Muscle layer of colon (tissue), 2 donors: Measurements from ENCODE around the gene TUBA4B.
A peak's percentile ranks its signal among the peaks of the same experiment; 100 is the strongest.

Experiments used
- H3K27ac ChIP-seq: one replicate; pipeline ENCODE4 v1.7.0; 2013; ENCODE audit warnings: low read depth, mild to moderate bottlenecking, low read length, moderate library complexity
- H3K27me3 ChIP-seq, 2 donors: one replicate each; pipeline ENCODE4 v1.7.0; 2013; ENCODE audit warnings: low read length in 2 of 2, mild to moderate bottlenecking in 2 of 2; ENCODE audit not compliant: insufficient read depth in 2 of 2, control insufficient read depth in 1 of 2
- H3K36me3 ChIP-seq: one replicate; pipeline ENCODE4 v1.7.0; 2013; ENCODE audit warnings: mild to moderate bottlenecking, low read length; ENCODE audit not compliant: insufficient read depth
- H3K4me1 ChIP-seq: one replicate; pipeline ENCODE4 v1.7.0; 2013; ENCODE audit warnings: mild to moderate bottlenecking, low read length; ENCODE audit not compliant: insufficient read depth
- H3K4me3 ChIP-seq, 2 donors: one replicate each; pipeline ENCODE4 v1.7.0; 2013; ENCODE audit warnings: low read length in 2 of 2, low read depth in 1 of 2, mild to moderate bottlenecking in 1 of 2, moderate library complexity in 1 of 2
- H3K9ac ChIP-seq: one replicate; pipeline ENCODE4 v1.7.0; 2013; ENCODE audit warnings: low read length
- H3K9me3 ChIP-seq: one replicate; pipeline ENCODE4 v1.7.0; 2013; ENCODE audit warnings: mild to moderate bottlenecking, low read length
- donor health status: abdominal sarcoma.
- donor health status: Adenocarcinoma of cecum.

TUBA4B gene

DNA sequence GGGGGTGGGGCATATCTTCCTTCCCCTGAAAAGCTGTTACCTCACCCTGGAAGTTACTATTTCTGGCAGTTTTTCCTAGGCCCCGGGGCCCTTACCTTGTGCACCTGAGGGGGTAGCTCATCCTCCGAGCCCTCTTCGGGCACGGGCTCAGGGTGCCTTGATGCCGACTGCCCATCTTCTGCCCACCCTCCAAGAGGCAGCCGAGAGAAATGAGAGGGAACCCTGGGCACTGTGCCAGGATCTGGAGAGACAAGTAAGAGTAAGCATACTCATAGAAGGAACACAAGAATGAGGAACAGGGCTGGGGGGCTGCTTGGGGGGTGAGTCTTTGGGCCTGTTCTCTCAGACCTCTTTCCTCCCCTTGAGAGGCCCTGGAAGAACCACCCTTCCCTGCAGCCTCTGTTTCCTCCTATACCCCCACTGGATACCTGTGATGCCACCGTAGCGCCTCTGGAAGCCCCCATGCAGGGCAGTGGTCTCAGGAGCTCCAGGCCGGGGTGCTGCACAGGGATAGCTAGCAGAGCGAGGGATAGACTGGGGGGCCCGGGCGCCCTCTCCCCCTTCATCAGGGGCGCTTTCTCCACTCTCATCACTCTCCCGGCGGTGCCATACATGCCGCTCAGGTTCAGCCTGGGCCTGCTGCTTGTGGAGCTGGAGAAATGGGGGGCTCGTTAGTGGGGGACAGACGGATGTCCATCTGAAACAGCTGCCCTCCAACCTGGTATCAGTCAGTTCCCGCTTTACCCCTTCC is 32.2 kb upstream of the TUBA4B start:
- Histone ChIP-seq H3K4me1 (peaks cover 26% of the 10 kb centered on the region), H3K36me3 (peaks cover 66% of the 10 kb centered on the region)

DNA sequence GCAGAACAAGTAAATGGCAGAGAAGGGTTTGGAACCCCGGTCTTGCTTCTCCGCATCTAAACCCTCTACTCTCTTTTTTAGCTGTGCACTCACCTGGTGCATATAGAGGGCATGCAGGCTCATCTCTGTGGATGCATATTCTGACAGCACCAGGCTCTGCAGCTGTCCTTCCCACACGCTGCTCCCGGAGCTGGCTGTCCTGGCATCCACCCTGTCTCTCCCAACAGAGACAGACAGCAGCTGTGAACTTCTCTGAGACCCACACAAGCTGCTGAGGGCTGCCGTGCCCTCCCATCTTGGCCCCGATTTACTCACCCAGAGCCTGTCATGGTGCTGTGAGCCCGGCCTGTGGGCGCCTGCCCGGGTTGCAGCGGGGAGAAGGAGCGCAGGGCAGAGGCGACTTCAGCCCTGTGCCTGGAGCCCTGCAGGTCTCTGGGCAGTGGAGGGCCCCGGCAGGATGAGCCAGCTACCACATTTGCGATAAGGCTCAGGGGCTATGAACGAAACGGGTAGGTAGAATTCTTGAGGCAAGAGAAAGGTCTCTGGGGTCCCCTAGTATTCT is 31.0 kb upstream of the TUBA4B start:
- Histone ChIP-seq H3K4me3 (no peak overlapping the region), H3K9me3 (no peaks in the 10 kb centered on the region), H3K36me3 (peaks cover 65% of the 10 kb centered on the region), H3K27me3 (no peaks in the 10 kb centered on the region), H3K9ac (no peak overlapping the region), H3K27ac (no peak overlapping the region), H3K4me1 (peaks cover 18% of the 10 kb centered on the region)

More for the DNA sequence above, 32.2 kb upstream of the TUBA4B start:
- Histone ChIP-seq H3K4me3 (no peak overlapping the region), H3K9me3 (no peaks in the 10 kb centered on the region), H3K27ac (no peak overlapping the region), H3K9ac (no peak overlapping the region), H3K27me3 (no peaks in the 10 kb centered on the region)

DNA sequence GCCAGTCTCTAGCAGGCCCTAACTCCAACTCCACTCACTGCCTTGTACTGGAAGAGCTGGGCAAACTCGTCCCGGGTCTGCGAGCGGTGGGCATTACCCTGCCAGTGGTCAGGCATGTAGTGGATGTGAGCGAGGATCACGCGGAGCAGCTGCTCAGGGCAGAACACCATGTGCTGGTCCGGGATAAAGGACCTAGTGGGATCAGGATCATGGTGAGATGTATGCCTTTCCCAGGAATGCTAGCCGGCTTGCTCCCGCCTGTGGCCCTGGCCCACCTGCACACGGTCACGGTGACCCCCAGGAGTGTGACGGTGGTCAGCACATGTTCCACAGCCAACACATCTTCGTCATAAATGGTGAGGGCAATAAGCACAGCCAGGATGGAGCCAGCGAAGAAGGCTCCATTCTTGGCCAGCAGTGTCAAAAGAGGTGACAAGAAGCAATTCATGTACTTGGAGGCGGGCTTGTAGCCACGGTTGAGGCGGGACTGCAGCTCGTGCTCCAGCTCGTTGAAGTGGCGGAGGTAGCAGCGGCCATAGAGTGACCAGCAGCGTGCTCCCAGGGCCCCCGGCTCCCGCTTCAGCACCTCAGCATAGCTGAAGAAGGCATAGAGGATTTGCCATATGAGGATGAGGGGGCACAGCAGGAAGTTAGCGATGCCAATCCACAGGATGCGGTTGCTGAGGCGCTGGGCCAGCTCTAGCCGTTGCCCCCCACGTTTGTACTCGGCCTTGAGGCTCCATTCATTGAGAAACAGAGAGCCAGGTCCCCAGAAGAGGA is 29.0 kb upstream of the TUBA4B start:
- Histone ChIP-seq H3K4me1 (peaks cover 24% of the 10 kb centered on the region), H3K9ac (no peak overlapping the region)

DNA sequence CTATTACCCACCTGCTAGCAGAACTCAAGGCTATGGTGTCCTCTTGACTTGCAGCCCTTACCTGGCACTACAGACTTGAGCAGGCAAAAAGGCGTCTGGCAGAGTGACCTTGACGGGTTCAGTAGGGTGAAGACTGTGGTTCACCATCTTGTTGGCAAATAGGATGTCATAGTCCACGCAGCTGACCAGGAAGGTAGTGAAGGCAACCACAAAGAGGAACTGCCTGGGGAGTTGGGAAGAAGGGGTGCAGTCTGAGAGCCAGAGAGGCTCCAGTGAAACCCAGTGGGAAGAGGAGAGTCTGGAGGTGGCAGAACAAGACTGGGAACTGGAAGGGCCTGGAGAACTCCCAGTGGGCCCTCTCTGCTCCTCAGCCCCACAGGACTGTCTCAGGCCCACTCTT is 27.7 kb upstream of the TUBA4B start:
- no peak overlapping the region for H3K27ac ChIP-seq
- peaks cover 16% of the 10 kb centered on the region for H3K4me1 ChIP-seq
- no peaks in the 10 kb centered on the region for H3K27me3 ChIP-seq
- no peak overlapping the region for H3K9ac ChIP-seq
- no peak overlapping the region for H3K4me3 ChIP-seq
- H3K36me3 ChIP-seq, result peaks cover 61% of the 10 kb centered on the region
- H3K9me3 ChIP-seq, result no peaks in the 10 kb centered on the region

More for the DNA sequence above, 29.0 kb upstream of the TUBA4B start:
- Histone ChIP-seq H3K27me3 (no peaks in the 10 kb centered on the region), H3K4me3 (no peak overlapping the region), H3K27ac (no peak overlapping the region), H3K9me3 (no peaks in the 10 kb centered on the region), H3K36me3 (peaks cover 67% of the 10 kb centered on the region)

DNA sequence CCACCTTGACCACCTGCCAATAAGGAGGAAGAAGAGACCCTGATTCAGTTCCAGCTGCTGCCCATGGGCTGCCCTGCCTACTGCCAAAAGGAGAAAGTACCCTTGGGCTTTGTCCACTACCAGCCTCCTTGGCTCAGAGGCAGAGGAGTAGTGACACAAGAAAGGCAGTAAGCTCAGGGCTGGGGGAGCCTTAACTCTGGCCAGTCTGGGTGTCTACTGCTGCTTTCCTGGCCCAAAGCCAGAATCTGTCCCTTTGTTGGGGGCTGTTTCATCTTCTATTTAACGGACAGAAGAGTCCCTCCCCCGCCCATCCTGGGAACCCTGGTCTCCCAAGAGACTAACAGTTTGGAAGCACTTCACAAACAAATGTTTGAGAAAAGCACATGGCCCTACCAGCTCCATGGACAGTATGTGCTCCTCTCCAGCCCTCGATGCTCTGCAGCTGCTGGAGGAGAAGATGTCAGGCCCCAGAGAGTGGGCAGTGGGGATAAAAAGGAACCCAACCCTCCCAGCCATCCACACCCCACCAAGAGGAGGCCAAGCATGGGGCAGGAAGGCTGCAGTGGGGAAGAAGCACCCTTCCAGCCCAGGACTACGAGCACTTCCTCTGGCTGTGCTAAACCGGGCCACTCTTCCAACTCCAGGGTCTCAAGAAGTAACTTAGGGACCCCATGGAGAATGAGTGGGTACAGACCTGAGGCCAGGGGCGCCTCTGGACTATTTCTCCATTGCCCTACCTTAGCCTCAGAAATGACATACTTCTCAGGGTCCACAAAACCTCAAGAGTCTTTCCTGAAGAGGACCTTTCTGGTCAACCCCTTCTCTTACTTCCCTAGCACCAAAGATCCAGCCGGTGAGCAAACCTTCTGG is 24.8 kb upstream of the TUBA4B start:
- Histone ChIP-seq H3K36me3 (peaks cover 50% of the 10 kb centered on the region), H3K4me1 (peaks cover 24% of the 10 kb centered on the region), H3K4me3 (peak overlapping the region; percentile 83 to 91), H3K9me3 (no peaks in the 10 kb centered on the region), H3K9ac (peak overlapping the region; percentile 88), H3K27me3 (no peaks in the 10 kb centered on the region), H3K27ac (peak overlapping the region; percentile 96)

DNA sequence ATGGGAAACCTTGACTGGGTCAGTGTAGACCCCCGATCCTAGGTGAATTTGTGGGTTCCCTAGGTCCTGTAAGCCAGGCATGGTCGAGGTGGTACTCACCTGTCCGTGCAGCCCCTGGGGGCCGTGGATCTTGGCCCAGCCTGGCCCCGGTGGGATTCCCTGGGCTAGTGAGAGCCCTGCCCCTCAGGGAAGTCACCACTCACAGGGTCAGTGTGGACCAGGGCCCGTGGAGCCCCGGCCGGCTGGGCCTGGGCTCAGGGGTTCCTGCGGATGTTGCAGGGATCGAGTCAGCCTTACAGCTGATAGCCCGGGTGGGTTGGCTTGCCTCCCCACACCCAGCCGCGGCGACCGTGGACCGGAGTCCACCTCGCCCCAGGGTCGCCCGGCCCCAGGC is 24.1 kb upstream of the TUBA4B start:
- Histone ChIP-seq H3K4me3 (peak overlapping the region; percentile 83 to 91), H3K27me3 (no peaks in the 10 kb centered on the region), H3K36me3 (peaks cover 50% of the 10 kb centered on the region), H3K27ac (peak overlapping the region; percentile 96), H3K9ac (peak overlapping the region; percentile 88), H3K9me3 (no peaks in the 10 kb centered on the region), H3K4me1 (peaks cover 24% of the 10 kb centered on the region)

DNA sequence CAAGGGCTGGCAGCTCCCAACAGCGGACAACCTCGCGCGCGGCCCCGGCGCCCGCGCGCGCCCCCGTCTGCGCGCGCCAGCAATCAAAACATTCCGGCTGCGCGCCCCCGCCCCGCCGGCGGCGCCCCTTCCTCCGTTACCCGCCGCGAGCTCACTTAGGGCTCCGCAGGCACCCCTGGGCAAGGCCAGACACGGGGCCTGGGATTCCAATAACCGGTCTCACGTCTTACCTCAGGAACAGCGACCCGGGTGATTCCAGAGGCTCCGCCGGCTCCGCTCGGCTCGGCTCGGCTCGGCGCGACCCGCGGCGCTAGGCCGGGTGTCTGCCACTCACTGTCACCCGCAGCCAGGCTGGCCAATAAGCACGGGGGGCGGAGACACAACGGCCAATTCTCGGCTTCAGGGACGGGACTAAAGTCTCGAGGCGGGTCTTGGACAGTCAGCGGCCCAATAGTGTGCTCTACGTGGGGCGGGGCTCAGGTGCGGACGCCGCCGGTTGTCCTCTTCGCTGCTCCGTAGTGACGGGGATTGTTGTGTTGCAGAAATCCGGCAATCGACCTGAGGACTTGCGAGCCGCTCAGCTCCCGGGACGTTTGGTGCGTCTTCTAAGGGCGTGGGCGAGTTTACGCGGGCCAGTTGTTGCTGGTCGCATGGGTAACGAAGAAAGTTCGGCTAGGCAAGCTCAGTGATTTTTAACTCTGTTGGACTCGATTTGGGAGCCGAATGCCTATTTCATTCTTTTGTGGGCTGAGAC is 23.6 kb upstream of the TUBA4B start, which contains the start of the genes ANKZF1 and ATG9A:
Gene ANKZF1 (plus strand): TSS at position 502 of the 754 bp plus-strand sequence. CDS start 452 bp downstream, outside the sequence.
Gene ATG9A (minus strand): TSS at position 332 of the 754 bp plus-strand sequence. CDS start 1,612 bp downstream, outside the sequence.
- Histone ChIP-seq H3K4me1 (peaks cover 24% of the 10 kb centered on the region), H3K4me3 (peak within 1 kb of the TSS; percentile 83 to 91), H3K36me3 (peaks cover 50% of the 10 kb centered on the region), H3K9me3 (no peaks in the 10 kb centered on the region), H3K9ac (peak within 1 kb of the TSS; percentile 88), H3K27ac (peak within 1 kb of the TSS; percentile 96), H3K27me3 (no peaks in the 10 kb centered on the region)

DNA sequence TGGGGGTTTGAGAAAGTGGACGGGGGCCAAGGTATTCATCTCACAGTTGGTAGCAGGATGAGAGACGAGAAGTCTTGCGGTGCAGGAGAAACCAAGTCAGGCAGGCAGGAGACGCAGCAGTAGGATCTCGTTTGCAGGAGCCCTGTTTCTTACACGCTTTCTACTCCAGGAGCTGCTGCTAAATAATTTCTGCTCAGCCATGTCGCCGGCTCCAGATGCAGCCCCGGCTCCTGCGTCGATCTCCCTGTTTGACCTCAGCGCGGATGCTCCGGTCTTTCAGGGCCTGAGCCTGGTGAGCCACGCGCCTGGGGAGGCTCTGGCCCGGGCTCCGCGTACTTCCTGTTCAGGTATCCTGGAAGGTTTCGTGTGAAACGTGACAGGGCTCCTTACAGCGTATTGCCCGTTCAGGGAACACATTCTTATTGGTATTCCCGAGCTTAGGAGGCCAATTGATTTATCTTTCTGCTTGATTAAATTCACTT is 22.9 kb upstream of the TUBA4B start:
- H3K27me3 ChIP-seq, result no peaks in the 10 kb centered on the region
- H3K9me3 ChIP-seq, result no peaks in the 10 kb centered on the region
- H3K36me3 ChIP-seq, result peaks cover 50% of the 10 kb centered on the region
- peaks cover 24% of the 10 kb centered on the region for H3K4me1 ChIP-seq
- peak overlapping the region; percentile 31 to 91 for H3K4me3 ChIP-seq
- peak overlapping the region; percentile 96 for H3K27ac ChIP-seq
- H3K9ac ChIP-seq, result peak overlapping the region; percentile 44

DNA sequence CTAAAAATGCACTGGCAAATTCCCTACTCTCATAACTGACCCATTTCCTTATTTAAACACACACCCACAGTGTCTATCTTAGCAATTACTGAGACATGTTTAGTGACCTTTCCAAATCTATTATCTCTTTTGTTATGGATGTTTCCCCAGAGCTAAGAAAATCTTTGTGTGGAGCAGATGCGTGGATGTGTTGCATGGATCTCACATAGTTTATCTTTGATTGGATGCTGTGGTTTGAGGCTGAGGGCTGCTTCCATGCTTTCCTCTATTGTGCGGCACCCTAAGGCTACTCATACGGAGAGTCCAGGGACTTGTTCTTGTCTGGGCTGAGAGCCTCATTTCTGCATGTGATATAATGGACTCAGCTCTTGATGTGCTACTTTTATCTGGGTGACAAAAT is 18.7 kb upstream of the TUBA4B start:
- Histone ChIP-seq H3K4me3 (no peak overlapping the region), H3K4me1 (peaks cover 9% of the 10 kb centered on the region), H3K27ac (no peak overlapping the region), H3K9ac (no peak overlapping the region), H3K27me3 (no peaks in the 10 kb centered on the region), H3K36me3 (peaks cover 78% of the 10 kb centered on the region), H3K9me3 (no peaks in the 10 kb centered on the region)

DNA sequence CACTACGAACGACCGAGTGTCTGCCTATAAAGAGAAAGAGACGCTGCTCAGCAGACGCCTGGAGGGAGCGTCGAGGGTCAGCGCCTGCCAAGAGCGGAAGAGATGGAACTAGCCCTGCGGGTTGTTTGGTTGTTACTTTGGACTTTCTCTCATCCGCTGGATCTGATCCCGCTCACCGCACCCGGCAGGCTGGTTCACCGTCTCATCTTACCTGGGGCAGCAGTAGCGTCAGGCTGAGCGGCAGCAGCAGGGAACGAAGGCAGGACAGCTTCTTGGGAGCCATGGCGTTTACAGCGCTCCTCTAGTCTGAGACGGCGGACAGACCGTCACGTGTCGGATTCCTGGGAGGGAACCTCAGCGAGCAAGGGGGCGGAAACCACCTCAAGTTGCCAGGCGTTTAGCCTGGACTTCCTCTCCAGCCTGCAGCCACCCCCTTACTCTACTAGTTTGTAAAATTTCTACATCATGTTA is 9.7 kb upstream of the TUBA4B start:
- H3K9me3 ChIP-seq, result no peaks in the 10 kb centered on the region
- H3K4me3 ChIP-seq, result peak overlapping the region in 1 of 2 donors; percentile 32
- peaks cover 29% of the 10 kb centered on the region for H3K36me3 ChIP-seq
- H3K9ac ChIP-seq, result no peak overlapping the region
- H3K4me1 ChIP-seq, result peaks cover 26% of the 10 kb centered on the region
- H3K27ac ChIP-seq, result no peak overlapping the region
- H3K27me3 ChIP-seq, result no peaks in the 10 kb centered on the region
